IPS DF 4.7 (cell line): ENCODE results near the gene BFSP2.
A peak's percentile ranks its signal among the peaks of the same experiment; 100 is the strongest.

Source experiments
- DNase-seq: peaks from one replicate; pipeline ENCODE4 v3.0.0-alpha.2; 2013; ENCODE audit warnings: low spot score; ENCODE audit errors: extremely low read depth

The BFSP2 gene

DNA sequence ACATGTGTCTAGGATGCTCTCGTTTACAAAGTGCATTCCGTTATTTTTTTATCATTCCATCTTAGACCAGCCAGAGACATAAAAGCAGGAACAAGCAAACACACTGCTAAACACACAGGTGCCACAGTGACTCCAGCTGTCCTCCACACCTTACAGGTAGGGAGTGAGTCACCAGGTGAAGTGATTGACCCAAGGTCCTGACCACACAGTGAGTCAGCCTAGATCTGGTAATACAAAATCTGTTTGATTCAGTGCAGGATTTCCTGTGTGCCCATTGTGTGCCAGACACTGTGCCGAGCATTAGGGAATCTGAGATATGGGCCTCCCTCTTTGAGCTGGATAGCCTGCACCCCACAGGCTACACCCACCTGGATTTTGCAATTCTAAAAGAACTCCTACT lies 16.7 kb upstream of the BFSP2 start:
- DNase-seq: no peak

DNA sequence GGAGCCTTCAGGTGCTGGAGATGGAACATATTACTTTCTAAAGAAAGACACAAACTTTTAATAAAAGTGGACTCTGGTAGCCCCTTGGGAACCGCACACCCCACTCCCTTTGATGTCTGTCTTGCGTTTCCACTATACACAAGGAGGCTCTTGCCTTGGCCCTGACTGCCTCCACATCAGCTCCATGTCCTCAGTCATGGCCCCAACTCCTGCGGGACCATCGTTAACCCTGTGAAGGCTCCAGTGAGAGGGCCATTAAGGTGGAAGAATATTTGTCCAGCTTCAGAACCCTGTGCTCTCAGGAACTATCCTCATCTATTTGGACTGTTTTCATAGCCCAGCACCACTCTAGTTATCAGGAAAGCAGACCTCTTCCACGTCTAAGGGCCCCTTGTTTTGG lies 16.1 kb upstream of the BFSP2 start:
- no peak for DNase-seq

DNA sequence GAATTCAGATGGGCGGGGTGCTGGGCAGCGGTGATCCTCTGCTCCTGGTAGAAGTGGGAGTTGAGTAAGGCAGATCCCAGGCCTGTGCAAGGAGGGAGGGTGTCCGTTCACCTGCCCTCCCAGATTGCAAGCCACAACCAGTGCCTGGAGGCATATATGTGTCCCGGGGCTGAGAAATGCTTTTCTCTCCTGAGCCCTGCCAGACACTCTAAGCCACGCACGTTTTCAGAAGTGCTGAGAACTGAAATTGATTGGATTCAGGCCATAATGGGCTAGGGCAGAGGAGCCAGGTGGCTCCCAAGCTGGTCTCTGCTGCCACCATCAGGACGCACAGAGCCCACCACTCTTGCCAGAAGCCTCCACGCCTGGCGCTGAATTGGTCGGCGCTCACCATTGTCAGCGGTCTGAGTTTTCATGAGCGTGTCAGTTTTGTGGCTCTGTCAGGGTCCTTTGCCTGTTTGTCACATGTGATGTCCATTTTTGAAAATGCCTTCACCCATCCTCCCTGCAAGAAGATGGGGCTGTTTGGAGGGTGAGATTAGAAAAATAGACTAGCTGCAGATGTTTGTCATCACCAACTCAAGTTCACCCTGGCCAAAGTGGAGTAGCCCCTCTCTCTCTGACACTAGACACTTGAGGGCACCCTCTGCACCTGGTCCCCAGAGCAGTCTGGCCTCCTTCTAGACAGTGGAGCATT lies 15.4 kb upstream of the BFSP2 start:
- peak; percentile 51 for DNase-seq

DNA sequence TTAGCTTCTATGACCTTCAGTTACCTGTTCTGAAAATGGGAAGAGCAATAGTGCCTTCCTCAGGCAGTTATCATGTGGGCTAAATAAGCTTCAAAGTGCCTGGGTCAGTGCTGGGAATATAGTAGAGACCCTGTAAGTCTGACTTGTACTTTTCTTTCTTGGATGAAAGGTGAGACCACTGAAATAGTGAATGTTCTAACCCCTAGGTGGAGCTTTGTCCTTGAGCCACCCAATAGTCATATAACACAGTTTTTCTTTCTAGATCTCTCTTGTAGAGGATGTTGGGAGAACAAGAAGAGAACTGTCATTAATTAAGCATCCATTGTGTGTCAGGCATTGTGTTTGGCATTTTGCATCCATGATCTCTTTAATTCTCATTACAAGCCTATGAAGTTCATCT lies 13.0 kb upstream of the BFSP2 start:
- no peak for DNase-seq

GRCh38 chr3:133387341-133387740 lies 12.5 kb upstream of the BFSP2 start:
- no peak for DNase-seq

DNA sequence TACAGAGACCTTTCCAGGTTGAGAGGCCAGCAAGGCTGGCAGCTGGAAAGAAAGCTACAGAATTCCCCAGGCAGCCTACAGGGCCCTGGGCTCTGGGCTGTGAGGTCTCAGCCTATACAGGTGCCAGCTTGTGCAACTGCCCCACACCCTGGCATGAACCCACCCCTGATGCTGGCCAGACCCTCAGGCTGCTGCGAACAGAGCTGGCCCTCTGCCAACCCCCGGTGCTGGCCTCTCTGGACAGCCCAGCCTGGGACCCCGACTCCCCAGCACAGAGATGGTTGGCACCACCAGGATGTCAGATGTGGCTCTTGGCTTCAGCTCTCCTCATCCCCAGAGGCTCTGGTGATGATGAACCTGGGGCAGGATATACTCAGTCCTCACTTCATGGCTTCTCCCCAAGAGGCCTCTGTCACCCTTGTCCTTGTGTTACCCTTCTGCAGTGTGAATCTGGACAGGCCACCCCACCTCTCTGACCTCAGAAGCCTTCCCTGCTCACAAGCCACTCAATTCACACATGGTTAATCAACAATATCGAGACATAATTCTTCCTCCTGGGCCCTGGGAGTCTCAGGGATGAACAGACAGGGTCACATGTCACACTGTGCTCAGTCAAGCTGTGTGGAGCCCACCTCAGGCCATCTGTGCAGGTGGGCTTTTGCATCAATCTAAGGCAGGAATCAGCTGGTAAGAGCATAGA lies 11.0 kb upstream of the BFSP2 start:
- no peak for DNase-seq

DNA sequence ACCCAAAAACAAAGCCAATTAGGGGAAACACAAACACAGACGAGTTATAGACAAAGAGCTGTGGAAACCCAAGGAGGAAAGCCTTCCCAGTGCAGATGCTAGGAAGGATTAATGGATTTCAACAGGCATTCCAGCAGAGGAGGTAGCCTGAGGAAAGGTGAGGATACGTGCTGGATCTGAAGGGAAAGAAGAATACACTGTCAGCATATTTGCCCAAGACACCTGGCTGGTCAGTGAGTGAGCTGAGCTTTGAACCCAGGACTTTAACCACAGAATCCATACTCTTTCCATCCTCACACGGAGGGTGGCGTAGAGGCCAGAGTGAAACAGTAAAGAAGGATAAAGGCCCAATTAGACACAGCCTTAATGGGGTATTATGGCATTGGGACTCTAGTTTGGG lies 9.1 kb upstream of the BFSP2 start:
- DNase-seq: no peak

GRCh38 chr3:133393204-133393603 lies 6.7 kb upstream of the BFSP2 start:
- DNase-seq: no peak

DNA sequence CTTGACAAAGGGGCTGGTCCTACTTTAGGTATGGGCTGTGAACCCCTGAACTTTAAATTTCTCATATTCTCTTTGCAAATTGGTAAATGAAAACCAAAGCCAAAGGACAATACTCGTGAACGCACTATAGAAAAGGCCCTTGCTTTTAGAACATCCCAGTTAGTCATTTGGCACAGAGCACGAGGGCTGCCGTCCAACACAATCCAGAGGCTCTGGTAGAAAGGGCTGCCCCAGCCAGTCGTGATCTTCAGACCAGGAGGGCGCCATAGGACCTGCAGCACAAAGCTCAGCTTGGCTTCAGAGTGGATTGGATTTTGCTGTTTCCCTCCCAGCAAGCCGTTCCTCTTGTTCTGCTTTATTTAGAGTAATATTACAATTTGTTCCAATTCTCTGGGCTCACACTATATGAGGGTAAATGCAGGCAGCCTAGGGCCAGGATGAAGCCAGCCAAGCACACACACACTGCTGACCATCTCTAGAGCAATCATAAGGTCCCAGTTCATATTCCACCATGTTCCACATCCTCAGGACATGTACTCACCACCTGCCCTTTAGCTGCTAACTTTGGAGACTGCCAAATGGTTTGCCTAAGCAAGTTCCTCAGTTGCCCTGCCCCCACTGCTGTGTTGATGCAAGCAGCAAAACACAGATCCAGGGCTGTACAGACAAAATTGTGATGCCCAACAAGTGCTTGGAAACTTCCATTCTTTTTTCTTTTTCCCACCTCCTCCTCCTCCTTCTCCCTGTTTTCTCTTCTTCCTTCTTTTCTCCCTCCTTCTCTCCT lies 6.0 kb upstream of the BFSP2 start:
- DNase-seq: no peak

DNA sequence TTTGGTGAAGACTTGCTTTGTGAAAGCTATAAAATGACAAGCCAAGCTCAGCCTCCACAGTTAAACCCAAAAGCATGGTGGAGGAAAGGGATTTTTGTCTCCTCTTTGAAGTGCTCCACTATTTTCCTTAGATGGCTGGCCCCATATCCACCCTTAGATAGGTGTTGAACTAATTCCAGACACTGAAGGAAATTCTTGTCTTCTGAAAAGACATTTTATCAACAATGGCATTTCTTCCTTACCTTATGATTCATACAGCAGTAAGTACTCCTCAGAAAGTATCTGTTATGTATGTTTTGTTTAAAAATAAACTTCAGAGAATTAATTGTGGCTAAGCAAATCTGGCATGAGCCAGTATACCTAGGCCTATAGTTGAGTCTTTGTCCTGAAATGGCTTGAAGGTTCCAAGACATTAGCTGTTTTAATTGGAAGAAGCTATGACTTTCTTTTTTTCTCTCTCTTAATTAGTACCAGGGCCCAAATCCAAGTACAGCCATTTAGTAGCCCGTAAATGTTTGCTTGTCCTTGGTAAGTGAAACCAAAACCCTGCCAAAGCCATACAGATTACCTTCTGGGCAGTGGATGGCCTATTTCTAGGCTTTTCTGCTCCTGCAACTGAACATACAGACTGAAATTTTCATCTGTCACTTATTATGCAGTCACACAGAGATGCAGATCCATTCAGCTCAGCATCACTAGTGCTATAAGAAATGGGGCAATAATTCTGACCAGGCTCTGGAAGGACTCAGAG lies 5.1 kb upstream of the BFSP2 start:
- no peak for DNase-seq

DNA sequence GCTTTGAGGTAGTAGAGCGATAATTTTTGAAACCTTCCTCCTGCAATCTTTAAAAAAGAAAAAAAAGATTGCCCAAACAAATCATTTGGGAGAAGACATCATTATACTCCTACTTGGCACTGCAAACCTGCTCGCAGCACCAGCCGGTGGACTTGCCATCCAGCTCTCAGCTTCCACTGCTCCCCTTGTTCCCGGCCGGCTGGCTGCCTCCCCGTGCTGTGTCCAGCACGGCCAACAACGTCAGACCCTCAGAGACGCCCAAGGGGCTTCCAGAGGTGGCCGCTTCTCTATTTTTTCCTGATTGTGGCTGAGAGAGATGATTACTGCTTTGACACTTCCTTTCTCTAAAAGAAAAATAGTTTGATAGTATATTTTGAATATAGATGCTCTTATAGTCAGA lies 3.0 kb upstream of the BFSP2 start:
- no peak for DNase-seq

GRCh38 chr3:133401374-133402135 lies 1.7 kb downstream of the BFSP2 start:
- DNase-seq: no peak

GRCh38 chr3:133404920-133405319 lies 5.1 kb downstream of the BFSP2 start:
- DNase-seq: no peak

DNA sequence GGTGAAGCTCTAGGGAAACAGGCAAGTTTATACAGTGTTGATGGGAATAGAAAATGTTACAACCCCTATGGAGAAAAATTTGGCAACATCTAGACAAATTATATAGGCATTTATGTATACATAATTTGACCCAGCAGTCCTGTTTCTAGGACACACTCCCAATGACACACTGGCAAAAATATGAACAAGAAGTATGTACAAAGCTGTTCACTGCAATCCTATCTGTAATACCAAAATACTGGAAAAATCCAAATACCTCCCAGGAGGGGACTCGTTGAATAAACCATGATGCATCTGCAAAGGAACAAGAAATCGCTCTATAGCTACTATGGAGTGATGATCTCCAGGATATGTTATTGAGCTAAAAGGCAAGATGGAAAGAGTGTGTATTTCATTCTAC lies 8.5 kb downstream of the BFSP2 start:
- no peak for DNase-seq

- no peak for DNase-seq
Observed at GRCh38 chr3:133408961-133409360, 9.1 kb downstream of the BFSP2 start.

GRCh38 chr3:133410191-133410892 lies 10.5 kb downstream of the BFSP2 start:
- DNase-seq: no peak

DNA sequence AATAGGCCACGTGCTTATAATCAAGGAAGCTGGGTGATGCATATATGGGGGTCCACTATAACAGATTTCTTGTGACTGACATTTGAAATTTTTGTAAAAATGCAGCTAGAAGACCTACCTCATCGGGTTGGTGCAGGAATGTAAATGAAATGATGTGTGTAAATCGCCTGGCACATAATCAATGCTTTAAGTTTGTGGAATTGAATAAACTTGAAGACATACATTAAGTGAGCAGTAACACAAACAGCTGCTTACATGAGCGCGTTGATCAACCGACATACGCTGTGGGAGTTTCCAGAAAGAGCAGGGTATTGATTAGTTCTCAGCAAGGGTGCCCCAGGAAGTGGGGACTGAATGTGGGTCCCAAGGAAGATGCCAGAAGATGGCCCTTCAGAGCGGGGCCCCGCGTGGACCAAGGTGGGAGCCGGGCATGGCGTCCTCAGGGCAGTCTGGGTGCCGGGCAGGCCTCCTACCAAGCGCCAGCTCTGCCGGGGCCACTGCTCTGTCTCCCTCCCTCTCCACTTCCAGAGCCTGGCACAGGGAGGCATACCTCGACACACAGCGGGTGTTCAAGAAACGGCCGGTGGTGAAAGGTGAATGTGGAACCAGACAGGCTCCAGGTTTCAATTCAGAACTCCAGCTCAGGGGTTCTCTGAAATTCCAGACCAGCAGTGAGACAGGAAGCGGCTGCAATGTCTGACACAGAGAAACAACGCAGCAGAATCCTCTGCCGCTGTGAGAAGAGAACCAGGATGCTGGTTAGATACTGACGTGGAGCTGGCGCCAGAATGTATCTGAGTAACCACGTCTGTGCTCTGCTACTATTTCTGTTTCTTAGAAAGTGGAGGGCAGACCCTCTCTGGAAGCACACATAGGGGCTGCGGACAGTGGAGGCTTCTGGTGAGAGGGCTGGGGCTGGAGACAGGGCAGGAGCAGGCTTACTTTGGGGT lies 12.6 kb downstream of the BFSP2 start:
- DNase-seq: no peak

GRCh38 chr3:133413161-133414020 lies 13.5 kb downstream of the BFSP2 start:
- DNase-seq: no peak
